ENCODE data around the gene DST. TPM values are rescaled to one million over a fixed set of nuclear protein-coding genes. Genes with fewer than 3 reads are reported as not detected.

Gene DST
- total RNA-seq, 1 donor from 2014 or later: 259 TPM

GRCh38 chr6:56480246-56480645 lies 162.4 kb downstream of the DST start:
- Histone ChIP-seq H3F3A (ENCODE audit: low read depth) (no peaks in the 10 kb centered on the region), H3K4me2 (no peak overlapping the region), H3K4me1 (no peaks in the 10 kb centered on the region), H3K4me3 (no peak overlapping the region), H3K79me2 (ENCODE audit: low read depth) (no peaks in the 10 kb centered on the region), H3K9ac (no peak overlapping the region), H3K9me3 (ENCODE audit: low read depth) (no peaks in the 10 kb centered on the region), H3K27me3 (no peaks in the 10 kb centered on the region), H4K20me1 (ENCODE audit: low read depth) (no peaks in the 10 kb centered on the region), H3K27ac (no peak overlapping the region), H3K36me3 (peaks cover 43% of the 10 kb centered on the region), H2AFZ (replicated peaks) (no peak overlapping the region)
- Mint-ChIP-seq H3K27me3 (ENCODE audit: insufficient read depth, low read depth) (no peaks in the 10 kb centered on the region), H3K36me3 (peaks cover 43% of the 10 kb centered on the region), H3K9me3 (no peaks in the 10 kb centered on the region), H3K4me3 (no peak overlapping the region), H3K27ac (no peak overlapping the region), H3K4me1 (peaks cover 5% of the 10 kb centered on the region)
- DNase-seq (ENCODE audit: low spot score): no peak
- TF ChIP-seq EZH2 (IDR thresholded peaks at IDR 0.05) (no peak), EZH2phosphoT487 (IDR thresholded peaks at IDR 0.05) (no peak)
- TF ChIP-seq, protein P1, sequence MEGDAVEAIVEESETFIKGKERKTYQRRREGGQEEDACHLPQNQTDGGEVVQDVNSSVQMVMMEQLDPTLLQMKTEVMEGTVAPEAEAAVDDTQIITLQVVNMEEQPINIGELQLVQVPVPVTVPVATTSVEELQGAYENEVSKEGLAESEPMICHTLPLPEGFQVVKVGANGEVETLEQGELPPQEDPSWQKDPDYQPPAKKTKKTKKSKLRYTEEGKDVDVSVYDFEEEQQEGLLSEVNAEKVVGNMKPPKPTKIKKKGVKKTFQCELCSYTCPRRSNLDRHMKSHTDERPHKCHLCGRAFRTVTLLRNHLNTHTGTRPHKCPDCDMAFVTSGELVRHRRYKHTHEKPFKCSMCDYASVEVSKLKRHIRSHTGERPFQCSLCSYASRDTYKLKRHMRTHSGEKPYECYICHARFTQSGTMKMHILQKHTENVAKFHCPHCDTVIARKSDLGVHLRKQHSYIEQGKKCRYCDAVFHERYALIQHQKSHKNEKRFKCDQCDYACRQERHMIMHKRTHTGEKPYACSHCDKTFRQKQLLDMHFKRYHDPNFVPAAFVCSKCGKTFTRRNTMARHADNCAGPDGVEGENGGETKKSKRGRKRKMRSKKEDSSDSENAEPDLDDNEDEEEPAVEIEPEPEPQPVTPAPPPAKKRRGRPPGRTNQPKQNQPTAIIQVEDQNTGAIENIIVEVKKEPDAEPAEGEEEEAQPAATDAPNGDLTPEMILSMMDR (IDR thresholded peaks at IDR 0.05): no peak

DNA sequence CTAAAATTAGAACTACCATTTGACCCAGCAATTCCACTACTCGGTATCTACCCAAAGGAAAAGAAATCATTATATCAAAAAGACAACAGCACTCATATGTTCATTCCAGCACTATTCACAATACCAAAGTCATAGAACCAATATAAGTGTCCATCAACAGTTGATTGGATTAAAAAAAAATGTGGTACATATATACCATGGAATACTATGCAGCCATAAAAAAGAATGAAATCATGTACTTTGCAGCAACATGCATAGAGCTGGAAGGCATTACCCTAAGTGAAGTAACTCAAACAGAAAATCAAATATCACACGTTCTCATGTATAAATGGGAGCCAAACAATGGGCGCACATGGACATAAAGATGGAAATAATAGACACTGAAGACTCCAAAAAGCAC lies 163.3 kb downstream of the DST start:
- H3K4me3 Mint-ChIP-seq: no peak overlapping the region
- peaks cover 41% of the 10 kb centered on the region for H3K36me3 Mint-ChIP-seq
- Histone ChIP-seq H4K20me1 (ENCODE audit: low read depth) (no peaks in the 10 kb centered on the region), H3K4me2 (no peak overlapping the region), H3K9ac (no peak overlapping the region), H2AFZ (replicated peaks) (no peak overlapping the region), H3K27ac (no peak overlapping the region), H3K27me3 (no peaks in the 10 kb centered on the region), H3K4me1 (no peaks in the 10 kb centered on the region), H3K36me3 (peaks cover 38% of the 10 kb centered on the region), H3F3A (ENCODE audit: low read depth) (no peaks in the 10 kb centered on the region), H3K4me3 (no peak overlapping the region), H3K79me2 (ENCODE audit: low read depth) (no peaks in the 10 kb centered on the region), H3K9me3 (ENCODE audit: low read depth) (no peaks in the 10 kb centered on the region)
- H3K4me1 Mint-ChIP-seq: peaks cover 5% of the 10 kb centered on the region
- no peaks in the 10 kb centered on the region for H3K9me3 Mint-ChIP-seq
- H3K27me3 Mint-ChIP-seq (ENCODE audit: insufficient read depth, low read depth): no peaks in the 10 kb centered on the region
- DNase-seq (ENCODE audit: low spot score): no peak
- TF ChIP-seq EZH2 (IDR thresholded peaks at IDR 0.05): no peak
- TF ChIP-seq EZH2phosphoT487 (IDR thresholded peaks at IDR 0.05): no peak
- TF ChIP-seq, protein P1 (IDR thresholded peaks at IDR 0.05): no peak
- no peak overlapping the region for H3K27ac Mint-ChIP-seq

DNA sequence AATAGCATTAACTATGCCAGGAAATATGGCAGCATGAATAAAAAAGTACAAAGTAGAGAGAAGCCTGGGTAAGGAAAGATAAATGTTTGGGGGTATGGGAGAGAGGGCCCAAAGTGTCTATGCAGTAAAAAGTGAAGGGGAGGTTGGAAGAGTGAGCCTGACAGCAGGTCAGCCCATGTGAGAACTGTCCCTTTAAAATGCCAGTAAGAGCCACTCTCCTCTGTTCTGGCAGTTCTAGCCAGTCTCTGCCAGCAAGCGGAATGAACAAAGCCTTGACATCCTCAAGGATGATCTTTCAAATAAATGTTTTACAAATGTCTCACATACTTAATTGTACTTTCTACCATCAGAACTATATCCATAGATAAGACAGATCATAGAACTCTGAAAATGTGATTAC lies 164.5 kb downstream of the DST start:
- no peak overlapping the region for H3K9ac ChIP-seq
- H3K27me3 ChIP-seq: no peaks in the 10 kb centered on the region
- H2AFZ ChIP-seq (replicated peaks): no peak overlapping the region
- no peaks in the 10 kb centered on the region for H3K9me3 ChIP-seq (ENCODE audit: low read depth)
- H3K79me2 ChIP-seq (ENCODE audit: low read depth): no peaks in the 10 kb centered on the region
- no peaks in the 10 kb centered on the region for H3K4me1 ChIP-seq
- H3K4me1 Mint-ChIP-seq: peaks cover 5% of the 10 kb centered on the region
- no peaks in the 10 kb centered on the region for H3K9me3 Mint-ChIP-seq
- H3K4me3 Mint-ChIP-seq: no peak overlapping the region
- no peak overlapping the region for H3K4me2 ChIP-seq
- peaks cover 41% of the 10 kb centered on the region for H3K36me3 ChIP-seq
- no peak for DNase-seq (ENCODE audit: low spot score)
- no peak for TF ChIP-seq EZH2 (IDR thresholded peaks at IDR 0.05)
- no peak for TF ChIP-seq EZH2phosphoT487 (IDR thresholded peaks at IDR 0.05)
- TF ChIP-seq, protein P1 (IDR thresholded peaks at IDR 0.05): no peak
- no peaks in the 10 kb centered on the region for H3F3A ChIP-seq (ENCODE audit: low read depth)
- H3K27ac ChIP-seq: no peak overlapping the region
- no peaks in the 10 kb centered on the region for H3K27me3 Mint-ChIP-seq (ENCODE audit: insufficient read depth, low read depth)
- no peak overlapping the region for H3K27ac Mint-ChIP-seq
- peaks cover 44% of the 10 kb centered on the region for H3K36me3 Mint-ChIP-seq
- H4K20me1 ChIP-seq (ENCODE audit: low read depth): no peaks in the 10 kb centered on the region
- H3K4me3 ChIP-seq: no peak overlapping the region
